Jurkat, Clone E6-1 (cell line): ENCODE data around the gene FANCL. TPM values are rescaled to one million over a fixed set of nuclear protein-coding genes. Genes with fewer than 3 reads are reported as not detected.
"Not testable (repeated sequence)": the region's sequence is repeated elsewhere in the genome, so short reads cannot be mapped to it uniquely, and the experiment has no call there.

Experiments
- DNase-seq: peaks from one replicate; pipeline ENCODE4 v3.0.0-alpha.2; 2011; ENCODE audit warnings: low read depth, low spot score
- H3K4me3 ChIP-seq: 2 replicates; pipeline ENCODE4 v1.5.1; 2011; ENCODE audit warnings: mild to moderate bottlenecking, low read length, control low read depth, moderate library complexity
- polyA plus RNA-seq: library from polyadenylated mRNA; unstranded; fragments of >200 nt; gene quantifications from one replicate; pipeline ENCODE4 v1.2.1, GENCODE V29; 2012; ENCODE audit warnings: missing spikeins; ENCODE audit not compliant: insufficient read length, insufficient read depth

The FANCL gene
- polyA plus RNA-seq, result 24.8 TPM

DNA sequence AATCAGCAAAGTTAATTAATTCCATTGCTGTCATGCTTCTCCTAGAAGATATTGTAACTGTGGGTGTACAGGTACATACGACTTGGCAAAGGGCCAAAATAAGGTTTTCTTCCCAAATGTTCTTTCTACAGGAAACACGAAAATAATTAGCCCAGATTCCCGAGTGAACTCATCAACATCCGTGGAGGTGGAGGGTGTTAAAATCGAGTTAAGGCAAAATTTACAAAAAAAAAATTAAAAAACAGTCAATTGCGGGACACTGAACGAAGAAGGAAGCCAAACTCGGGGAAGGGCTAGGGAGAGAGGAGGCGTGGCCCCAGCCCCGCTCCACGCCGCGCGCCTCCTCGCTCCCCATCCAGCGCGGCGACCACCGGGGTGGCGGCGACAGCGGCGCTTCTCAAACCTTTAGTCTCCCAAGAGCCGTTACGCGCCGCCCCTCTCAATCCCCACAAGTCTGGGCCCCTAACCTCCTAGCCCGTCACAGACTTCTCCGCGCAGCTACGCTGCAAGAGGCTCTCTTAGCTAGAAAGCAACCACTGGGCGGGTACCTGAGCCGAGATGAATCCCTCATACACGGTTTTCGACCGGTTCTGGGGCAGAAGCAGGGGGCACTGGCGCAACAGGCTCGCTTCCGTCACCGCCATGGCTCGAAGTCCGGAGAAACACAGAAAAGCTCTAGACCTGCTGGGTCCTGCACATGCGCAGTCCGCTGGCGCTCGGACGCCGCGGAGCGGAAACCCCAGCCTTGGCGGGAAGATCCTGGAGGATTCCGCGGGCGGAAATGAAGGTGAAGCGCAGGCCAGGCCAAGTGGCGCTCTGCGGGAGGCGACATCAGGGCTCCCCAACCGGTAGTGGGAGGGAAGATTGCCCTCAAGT lies at the start of gene FANCL:
FANCL (minus strand) TSS at position 656 of the 876 bp plus-strand sequence; CDS start at position 644, 12 bp downstream.
- peak; percentile 74 for DNase-seq
- H3K4me3 ChIP-seq, result peak within 1 kb of the TSS; percentile 85

DNA sequence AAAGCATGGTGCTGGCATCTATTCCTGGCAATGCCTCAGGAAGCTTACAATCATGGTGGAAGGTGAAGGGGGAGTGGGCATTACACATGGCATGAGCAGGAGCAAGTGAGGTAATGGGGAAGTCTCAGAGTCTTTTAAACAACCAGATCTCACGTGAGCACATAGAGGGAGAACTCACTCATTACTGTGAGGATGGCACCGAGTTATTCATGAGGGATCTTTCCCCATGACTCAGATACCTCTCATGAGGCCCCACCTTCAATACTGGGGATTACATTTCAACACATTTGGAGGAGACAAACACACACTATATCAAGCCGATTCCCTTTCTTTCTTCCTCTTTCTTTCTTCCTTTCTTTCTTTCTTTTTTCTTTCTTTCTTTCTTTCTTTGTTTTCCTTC lies 47.9 kb upstream of the FANCL start:
- no peak for DNase-seq
- H3K4me3 ChIP-seq, result no peak overlapping the region

DNA sequence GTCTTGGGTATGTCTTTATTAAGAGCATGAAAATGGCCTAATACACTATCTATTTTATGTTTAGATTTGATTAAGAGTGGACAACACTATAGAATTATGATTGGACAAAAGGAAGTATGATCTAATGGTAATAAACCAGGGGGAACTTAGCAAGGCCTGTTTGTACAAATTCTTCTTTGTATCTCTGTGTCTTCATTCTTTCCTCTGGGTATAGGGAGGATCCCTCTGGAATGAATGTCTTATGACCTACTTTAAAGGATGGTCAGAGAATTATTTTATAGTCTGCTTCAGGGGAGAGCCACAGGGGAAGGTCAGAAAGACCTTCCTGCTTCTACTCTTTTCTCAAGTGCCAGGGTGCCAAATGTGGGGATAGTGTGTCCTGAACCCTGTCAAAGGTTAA lies 42.8 kb upstream of the FANCL start:
- no peak overlapping the region for H3K4me3 ChIP-seq
- DNase-seq, result no peak

DNA sequence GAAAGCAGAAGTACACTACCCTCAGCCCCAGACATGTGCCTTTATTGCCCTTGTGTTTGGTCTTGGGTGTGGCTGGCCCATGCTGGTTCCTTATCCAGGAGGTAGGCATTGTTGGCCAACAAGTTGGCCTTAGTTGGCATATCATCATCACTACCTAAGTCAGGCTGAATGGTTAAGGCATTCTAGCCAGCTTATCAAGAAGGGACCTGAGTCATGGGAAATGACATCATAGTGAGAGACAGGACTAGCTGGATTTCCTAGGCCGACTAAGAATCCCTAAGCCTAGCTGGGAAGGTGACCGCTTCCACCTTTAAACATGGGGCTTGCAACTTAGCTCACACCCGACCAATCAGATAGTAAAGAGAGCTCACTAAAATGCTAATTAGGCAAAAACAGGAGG lies 34.0 kb upstream of the FANCL start:
- DNase-seq, H3K4me3 ChIP-seq: not testable (repeated sequence)

DNA sequence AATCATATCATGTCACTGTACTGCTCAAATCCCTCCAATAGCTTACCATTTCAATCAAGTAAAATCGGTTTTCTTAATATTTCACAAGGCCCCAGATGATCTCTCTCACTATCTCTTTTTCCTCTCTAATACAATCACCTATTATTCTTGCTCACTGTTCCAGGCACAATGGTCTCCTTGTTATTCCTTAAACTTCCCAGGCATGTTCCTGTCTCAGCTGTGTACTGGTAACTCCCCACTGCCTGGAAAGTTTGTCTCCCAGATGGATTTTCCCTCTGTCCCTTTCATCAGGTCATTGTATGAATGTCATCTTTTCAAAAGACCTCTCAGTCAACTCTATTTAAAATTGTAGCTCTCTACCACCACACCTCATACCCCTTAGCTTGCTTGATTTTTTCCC lies 30.7 kb upstream of the FANCL start:
- no peak overlapping the region for H3K4me3 ChIP-seq
- DNase-seq, result no peak

DNA sequence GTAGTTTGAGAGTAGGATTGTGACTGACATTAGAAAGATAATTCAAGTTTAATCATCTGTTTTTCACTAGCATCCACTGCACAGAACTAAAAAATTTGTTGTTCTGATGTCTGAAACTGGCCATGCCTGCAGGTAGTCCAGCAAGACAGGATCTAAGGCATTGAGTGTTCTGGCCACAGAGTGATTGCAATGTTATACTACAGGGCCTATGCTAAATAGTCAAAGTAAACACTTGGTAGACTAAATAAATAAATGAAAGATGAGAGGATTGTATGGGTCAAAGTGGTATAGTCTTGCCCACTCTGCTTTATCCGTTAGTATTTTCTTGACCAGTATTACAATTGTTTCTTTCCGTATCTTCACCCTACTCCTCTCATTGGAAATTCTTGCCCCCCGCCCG lies 27.6 kb upstream of the FANCL start:
- DNase-seq, result no peak
- no peak overlapping the region for H3K4me3 ChIP-seq

DNA sequence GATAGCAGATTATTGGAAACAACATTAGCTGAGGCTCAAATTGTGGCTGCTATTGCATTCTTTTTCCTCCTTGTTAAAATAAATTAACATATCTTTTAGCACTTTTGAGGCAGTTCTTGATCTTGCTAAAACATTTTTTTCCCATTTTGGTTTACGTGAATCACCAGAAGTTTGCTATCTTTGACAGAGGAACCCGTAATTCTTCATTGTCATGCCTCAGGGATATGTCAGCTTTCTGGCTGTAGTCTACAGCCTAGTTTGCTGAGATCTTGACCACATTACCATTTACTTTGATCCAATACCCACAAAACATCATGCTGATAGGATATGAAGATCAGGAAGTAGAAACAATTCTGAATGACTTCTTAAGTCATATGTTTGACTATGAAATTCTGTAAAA lies 25.1 kb upstream of the FANCL start:
- H3K4me3 ChIP-seq, result no peak overlapping the region
- DNase-seq, result no peak

DNA sequence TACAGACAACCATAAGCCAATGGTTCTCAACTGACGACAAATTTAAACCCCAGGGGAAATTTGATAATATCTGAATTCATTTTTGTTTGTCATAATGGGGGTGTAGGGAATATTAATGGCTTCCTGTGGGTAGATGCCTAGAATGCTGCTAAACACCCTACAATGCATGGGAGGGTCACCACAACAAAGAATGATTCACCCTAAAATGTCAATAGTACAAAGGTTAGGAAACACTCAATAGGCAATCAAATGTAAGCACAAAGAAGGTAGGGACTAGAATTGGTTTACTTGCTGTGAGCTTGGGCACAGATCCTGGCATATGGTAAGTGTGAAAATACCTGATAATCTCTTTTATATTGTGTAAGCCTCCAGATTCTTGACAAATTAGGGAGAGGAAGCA lies 20.1 kb upstream of the FANCL start:
- DNase-seq, result peak; percentile 6
- no peak overlapping the region for H3K4me3 ChIP-seq

DNA sequence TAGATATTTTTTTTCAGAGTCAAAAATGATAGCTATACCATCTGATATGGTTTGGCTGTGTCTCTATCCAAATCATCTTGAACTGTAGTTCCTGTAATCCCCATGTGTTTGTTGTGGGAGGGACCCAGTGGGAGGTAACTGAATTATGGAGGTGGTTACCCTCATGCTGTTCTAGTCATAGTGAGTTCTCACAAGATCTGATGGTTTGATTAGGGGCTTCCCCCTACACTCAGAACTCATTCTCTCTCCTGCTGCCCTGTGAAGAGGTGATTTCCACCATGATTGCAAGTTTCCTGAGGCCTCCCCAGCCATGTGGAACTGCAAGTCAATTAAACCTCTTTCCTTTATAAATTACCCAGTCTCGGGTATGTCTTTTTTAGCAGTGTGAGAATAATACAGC lies 17.3 kb upstream of the FANCL start:
- not testable (repeated sequence) for H3K4me3 ChIP-seq
- peak; percentile 26 for DNase-seq

DNA sequence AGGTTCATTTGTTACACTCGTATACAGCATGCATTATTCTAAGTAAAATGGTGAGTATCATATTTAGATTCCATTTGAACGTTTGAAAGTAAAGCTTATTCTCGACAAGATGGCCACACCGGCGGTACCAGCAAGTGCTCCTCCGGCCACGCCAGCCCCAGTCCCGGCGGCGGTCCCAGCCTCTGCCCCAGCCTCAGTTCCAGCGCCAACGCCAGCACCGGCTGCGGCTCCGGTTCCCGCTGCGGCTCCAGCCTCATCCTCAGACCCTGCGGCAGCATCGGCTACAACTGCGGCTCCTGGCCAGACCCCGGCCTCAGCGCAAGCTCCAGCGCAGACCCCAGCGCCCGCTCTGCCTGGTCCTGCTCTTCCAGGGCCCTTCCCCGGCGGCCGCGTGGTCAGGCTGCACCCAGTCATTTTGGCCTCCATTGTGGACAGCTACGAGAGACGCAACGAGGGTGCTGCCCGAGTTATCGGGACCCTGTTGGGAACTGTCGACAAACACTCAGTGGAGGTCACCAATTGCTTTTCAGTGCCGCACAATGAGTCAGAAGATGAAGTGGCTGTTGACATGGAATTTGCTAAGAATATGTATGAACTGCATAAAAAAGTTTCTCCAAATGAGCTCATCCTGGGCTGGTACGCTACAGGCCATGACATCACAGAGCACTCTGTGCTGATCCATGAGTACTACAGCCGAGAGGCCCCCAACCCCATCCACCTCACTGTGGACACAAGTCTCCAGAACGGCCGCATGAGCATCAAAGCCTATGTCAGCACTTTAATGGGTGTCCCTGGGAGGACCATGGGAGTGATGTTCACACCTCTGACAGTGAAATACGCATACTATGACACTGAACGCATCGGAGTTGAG lies 10.4 kb upstream of the FANCL start:
- DNase-seq, H3K4me3 ChIP-seq: not testable (repeated sequence)

DNA sequence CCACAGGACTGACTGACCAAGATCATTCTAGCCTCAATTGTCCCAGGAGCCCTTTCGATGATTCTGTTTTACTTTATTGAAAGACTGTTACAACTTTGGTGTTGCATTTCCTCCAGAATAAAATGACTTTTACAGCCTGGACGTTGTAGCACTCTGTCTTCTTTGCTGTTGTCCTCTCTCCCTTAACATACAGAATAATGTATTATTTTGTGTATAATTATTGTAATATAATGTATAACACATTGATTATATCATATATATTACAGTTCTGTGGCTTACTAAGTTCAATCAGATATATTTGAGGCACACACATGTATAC lies 380 bp upstream of the FANCL start:
- DNase-seq, result no peak
- peak overlapping the region; percentile 85 for H3K4me3 ChIP-seq

DNA sequence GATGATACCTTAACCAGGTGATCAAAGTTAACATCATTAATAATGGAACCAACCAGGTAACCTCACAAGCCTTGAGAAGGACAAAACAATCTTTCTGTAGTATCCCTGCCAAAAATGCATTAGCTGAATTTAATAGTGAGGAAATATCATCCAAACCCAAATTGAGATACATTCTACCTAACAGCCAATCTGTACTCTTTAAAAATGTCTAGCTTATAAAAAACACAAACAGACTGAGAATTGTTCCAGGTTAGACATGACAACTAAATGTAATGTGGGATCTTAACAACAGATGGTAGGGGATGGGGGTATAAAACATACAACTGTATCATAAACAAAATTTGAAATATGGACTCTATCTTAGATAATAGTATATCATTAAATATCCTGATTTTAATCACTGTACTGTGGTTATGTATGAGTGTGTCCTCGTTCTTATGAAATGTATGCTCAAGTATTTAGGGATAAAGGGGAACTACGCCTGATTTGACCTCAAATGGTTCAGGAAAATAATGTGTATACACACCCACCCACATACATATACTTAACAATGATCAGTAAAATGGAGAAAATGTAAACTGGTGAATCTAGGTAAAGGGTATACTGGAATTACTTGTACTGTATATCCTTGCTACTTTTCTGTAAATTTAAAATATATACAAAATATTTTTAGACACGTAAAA lies 1.7 kb downstream of the FANCL start:
- H3K4me3 ChIP-seq, result no peak overlapping the region
- DNase-seq, result no peak

DNA sequence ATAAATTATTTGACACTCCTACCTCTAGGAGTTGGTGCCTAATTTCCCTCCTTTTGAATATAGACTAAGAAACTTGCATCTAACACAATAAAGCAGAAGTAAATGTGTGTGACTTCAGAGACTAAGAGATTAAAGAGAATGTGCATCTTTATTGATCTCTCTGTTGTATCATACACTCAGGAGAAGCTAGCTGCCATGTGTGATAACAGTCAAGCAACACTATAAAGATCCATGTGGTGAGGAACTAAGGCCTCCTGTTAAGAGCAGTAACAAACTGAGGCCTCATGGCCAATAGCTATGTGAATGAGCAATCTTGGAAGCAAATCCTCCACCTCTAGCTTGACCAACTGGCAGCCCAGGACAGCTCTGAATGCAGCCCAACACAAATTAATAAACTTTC lies 3.4 kb downstream of the FANCL start:
- no peak overlapping the region for H3K4me3 ChIP-seq
- peak; percentile 7 for DNase-seq

DNA sequence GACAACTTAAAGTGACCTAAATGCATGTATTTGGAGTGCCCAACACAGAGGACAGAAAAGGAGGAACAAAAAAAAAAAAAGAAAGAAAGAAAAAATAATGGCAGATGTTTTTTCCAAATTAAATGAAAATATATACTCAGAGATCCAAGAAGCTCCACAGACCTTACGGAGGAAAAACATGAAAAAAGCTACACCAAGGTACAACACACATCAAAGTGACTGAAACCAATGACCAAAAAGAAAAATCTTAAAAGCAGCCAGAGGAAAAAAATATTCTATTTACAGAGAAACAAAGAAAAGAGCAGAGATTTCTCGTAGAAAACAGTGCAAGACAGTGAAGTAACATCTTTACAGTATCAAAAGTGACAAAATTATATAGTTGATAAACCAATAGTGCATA lies 5.1 kb downstream of the FANCL start:
- H3K4me3 ChIP-seq, result no peak overlapping the region
- no peak for DNase-seq

DNA sequence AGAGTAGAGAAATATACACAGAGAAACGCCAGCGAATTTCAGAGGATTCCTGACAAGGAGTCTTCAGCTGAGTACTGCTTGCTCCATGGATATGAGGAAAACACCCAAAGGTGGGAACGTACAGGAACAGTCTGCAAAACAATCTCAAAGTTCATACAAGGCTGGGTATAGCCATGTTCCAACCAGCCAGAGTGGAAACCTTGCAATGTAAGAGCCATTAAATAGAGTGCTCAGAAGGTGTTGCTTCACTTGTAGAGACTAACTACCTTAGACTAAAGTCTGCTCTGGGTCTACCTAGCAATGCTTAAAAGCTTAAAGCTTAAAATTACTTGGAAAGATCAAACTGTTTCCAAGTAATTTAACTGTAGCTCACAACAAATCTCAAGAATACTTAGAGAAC lies 6.0 kb downstream of the FANCL start:
- H3K4me3 ChIP-seq, result no peak overlapping the region
- DNase-seq, result no peak

DNA sequence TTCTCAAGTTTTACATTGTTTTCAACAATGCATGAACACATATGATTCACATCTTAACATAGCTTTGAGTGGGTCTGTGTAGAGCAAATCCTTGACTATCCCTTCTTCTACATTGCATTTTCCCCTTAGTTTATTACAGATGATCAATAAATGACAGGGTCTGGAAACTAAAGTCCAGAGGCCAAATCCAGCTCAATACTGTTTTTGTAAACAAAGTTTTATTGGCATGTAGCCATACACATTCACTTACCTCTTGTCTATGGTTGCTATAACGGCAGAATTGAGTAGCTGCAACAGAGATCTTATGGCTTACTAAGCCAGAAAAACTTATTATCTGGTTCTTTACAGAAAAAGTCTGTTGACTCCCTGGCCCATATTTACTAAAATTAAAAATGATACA lies 12.8 kb downstream of the FANCL start:
- DNase-seq, result no peak
- no peak overlapping the region for H3K4me3 ChIP-seq

DNA sequence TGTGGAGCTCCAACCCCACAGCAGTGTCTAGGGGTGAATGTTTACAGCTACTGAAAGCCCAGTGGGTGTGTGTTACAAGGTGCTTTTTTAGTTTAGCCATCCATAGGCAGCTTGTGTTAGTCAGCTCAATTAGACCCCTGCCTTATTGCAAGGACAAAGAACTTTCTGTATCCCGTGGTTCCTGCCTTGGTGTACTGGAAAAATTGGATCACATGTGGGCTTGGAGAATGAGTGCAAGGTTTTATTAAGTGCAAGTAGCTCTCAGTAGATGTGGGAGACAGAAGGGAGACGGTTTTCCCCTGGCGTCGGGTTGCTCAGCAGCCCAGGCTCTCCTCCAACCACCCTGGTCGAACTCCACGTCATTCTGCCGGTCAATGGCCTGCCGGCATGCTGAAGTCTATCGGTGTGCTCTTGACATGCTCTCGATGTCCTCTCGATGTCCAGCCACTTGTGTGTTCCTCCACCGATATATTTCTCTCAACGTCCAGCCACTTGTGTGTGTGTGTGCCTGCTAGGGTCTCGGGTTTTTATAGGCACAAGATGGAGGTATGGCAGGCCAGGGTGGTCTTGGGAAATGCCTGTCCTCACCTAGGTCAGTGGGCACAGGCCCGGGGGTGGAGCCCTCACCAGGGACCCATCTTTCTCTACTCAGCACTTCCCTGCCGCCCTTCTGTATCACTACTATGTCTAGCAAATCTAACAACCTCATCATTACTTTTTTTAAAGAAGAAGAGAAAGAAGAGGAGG lies 13.8 kb downstream of the FANCL start:
- no peak overlapping the region for H3K4me3 ChIP-seq
- no peak for DNase-seq

DNA sequence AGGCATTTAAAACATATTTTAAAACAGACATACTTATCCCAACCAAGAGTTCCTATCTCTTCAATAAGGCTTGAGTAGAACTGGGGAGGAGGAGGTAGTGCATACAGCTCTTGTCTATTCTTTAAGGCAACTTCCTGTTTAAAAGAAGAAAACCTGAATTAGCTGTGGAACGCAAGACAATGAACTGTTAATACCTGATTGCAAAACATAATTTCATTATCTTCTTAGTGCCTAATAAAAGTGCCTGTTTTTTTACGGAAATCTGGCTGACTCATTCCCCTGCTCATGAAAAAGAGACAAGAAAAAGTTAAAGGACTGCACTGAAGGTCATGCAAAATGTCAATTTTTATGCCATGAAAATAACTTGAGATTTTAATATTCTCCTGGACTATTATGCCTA lies 19.2 kb downstream of the FANCL start:
- DNase-seq, result no peak
- H3K4me3 ChIP-seq, result no peak overlapping the region

DNA sequence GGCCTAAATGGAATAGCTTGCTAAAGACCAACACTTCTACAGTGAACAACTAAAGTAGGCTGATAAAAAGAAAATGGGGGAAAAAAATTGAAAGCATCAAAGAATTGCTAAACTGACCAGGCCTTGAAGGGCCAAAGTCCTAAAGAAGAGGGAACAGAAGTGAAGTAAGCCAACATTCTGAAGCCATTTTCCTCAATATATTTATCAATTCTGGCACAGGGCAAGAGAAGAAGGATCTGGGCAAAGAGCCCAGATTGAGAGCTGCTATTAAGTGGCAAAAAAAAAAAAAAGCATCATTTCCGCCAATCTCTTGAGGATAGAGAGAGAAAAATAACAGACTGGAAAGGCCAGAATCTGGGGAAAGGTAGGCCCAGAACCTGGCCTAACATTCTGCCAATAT lies 25.7 kb downstream of the FANCL start:
- no peak for DNase-seq
- no peak overlapping the region for H3K4me3 ChIP-seq
